ENCODE results near the gene ARL6IP4.

DNA sequence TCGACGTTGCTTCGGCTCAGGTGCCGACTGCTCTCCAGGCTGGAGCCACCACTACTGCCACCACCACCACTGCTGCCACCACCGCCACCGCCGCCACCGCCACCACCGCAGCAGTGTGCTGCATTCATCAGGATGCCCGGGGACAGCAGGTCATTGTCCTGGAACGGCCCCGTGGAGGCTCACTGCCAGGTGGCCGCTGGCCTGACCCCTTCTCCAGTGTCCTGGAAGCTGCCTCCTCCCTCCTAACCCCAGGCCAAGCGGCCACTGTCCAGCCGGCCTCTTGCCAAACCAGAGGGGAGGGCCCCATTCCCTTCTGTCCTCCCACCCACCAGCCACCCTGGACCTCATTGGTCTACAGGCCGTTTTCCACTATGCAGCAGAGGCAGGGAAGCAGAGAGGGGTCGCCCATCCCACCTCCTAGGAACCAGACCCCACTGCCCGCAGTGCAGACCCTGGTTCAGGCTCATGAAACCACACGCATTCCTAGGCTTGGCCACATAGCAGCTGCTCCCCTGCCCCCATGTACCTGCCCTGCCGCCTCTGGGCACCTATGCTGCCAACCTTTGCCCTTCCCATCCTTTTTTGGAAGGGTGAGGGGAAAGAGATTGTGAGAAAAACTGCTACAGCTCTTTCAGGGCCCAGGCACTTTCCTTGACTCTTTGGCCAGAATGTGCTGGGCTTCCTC is 15.2 kb downstream of the ARL6IP4 start:
- TF ChIP-seq, protein P1, sequence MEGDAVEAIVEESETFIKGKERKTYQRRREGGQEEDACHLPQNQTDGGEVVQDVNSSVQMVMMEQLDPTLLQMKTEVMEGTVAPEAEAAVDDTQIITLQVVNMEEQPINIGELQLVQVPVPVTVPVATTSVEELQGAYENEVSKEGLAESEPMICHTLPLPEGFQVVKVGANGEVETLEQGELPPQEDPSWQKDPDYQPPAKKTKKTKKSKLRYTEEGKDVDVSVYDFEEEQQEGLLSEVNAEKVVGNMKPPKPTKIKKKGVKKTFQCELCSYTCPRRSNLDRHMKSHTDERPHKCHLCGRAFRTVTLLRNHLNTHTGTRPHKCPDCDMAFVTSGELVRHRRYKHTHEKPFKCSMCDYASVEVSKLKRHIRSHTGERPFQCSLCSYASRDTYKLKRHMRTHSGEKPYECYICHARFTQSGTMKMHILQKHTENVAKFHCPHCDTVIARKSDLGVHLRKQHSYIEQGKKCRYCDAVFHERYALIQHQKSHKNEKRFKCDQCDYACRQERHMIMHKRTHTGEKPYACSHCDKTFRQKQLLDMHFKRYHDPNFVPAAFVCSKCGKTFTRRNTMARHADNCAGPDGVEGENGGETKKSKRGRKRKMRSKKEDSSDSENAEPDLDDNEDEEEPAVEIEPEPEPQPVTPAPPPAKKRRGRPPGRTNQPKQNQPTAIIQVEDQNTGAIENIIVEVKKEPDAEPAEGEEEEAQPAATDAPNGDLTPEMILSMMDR (IDR thresholded peaks at IDR 0.05) = no peak
- TF ChIP-seq NR3C1 (IDR thresholded peaks at IDR 0.05) = no peak
- TF ChIP-seq CBX2 (IDR thresholded peaks at IDR 0.05; ENCODE audit: borderline replicate concordance, low read depth) = no peak
- no peak for TF ChIP-seq RFX5 (IDR thresholded peaks at IDR 0.05)
- TF ChIP-seq, protein P2, sequence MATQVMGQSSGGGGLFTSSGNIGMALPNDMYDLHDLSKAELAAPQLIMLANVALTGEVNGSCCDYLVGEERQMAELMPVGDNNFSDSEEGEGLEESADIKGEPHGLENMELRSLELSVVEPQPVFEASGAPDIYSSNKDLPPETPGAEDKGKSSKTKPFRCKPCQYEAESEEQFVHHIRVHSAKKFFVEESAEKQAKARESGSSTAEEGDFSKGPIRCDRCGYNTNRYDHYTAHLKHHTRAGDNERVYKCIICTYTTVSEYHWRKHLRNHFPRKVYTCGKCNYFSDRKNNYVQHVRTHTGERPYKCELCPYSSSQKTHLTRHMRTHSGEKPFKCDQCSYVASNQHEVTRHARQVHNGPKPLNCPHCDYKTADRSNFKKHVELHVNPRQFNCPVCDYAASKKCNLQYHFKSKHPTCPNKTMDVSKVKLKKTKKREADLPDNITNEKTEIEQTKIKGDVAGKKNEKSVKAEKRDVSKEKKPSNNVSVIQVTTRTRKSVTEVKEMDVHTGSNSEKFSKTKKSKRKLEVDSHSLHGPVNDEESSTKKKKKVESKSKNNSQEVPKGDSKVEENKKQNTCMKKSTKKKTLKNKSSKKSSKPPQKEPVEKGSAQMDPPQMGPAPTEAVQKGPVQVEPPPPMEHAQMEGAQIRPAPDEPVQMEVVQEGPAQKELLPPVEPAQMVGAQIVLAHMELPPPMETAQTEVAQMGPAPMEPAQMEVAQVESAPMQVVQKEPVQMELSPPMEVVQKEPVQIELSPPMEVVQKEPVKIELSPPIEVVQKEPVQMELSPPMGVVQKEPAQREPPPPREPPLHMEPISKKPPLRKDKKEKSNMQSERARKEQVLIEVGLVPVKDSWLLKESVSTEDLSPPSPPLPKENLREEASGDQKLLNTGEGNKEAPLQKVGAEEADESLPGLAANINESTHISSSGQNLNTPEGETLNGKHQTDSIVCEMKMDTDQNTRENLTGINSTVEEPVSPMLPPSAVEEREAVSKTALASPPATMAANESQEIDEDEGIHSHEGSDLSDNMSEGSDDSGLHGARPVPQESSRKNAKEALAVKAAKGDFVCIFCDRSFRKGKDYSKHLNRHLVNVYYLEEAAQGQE (IDR thresholded peaks at IDR 0.05) = no peak
- no peak for TF ChIP-seq MAZ (IDR thresholded peaks at IDR 0.05; ENCODE audit: borderline replicate concordance, low read depth, low read length)
- no peak for TF ChIP-seq RCOR1 (IDR thresholded peaks at IDR 0.05; ENCODE audit: low read depth, low read length)
- no peak for TF ChIP-seq MAFK (IDR thresholded peaks at IDR 0.05; ENCODE audit: partially characterized antibody)
- TF ChIP-seq JUN (IDR thresholded peaks at IDR 0.05) = no peak
- TF ChIP-seq POLR2A (IDR thresholded peaks at IDR 0.05; ENCODE audit: low read length) = no peak
- TF ChIP-seq POLR2AphosphoS2 (conservative IDR thresholded peaks at IDR 0.05; ENCODE audit: low read length) = no peak

Data from A549 (cell line).